SK-N-SH (cell line): ENCODE measurements around the gene ZNF521. TPM values are rescaled to one million over a fixed set of nuclear protein-coding genes. Genes with fewer than 3 reads are reported as not detected.

Experiments used
- CTCF ChIA-PET: fragments of 300-600, 350-600 bp; formaldehyde crosslinking; extraction: SDS; loops from one replicate; lab custom pipeline; 2021; lab: Yijun Ruan, JAX
- POLR2A ChIA-PET: fragments of 350-600 bp; sonication (Branson Sonifier 250); formaldehyde crosslinking; extraction: SDS; loops from one replicate; lab custom pipeline; 2020; ENCODE audit warnings: antibody characterized with exemption, inconsistent platforms; lab: Yijun Ruan, JAX
- DNase-seq: peaks from one replicate; pipeline ENCODE4 v3.0.0; 2012
- H2AFZ ChIP-seq: fragments of 200-600 bp; sonication (generic); 2 replicates; pipeline ENCODE4 v1.8.1; 2016; ENCODE audit warnings: antibody characterized with exemption, mild to moderate bottlenecking, low read depth
- H3F3A ChIP-seq: fragments of 200-600 bp; sonication (generic); replicated peaks from 2 replicates; pipeline ENCODE3; 2016; ENCODE audit warnings: antibody characterized with exemption, mild to moderate bottlenecking; ENCODE audit not compliant: insufficient read depth
- H3K27ac ChIP-seq, 2 experiments: fragments of 200-500 bp in 1 of 2; fragments of 200-600 bp in 1 of 2; sonication (Bioruptor generic) in 1 of 2; sonication (generic), shearing (Covaris generic) in 1 of 2; 2 replicates each; pipeline versions ENCODE4 v1.5.1 to v1.6.1; 2014 to 2016; ENCODE audit warnings: low read depth in 2 of 2, inconsistent platforms in 1 of 2, low read length in 1 of 2, mild to moderate bottlenecking in 1 of 2, mixed read lengths in 1 of 2
- H3K27me3 ChIP-seq: fragments of 200-600 bp; sonication (generic), shearing (Covaris generic); 2 replicates; pipeline ENCODE4 v1.6.1; 2016; ENCODE audit warnings: mixed run types; ENCODE audit not compliant: insufficient read depth
- H3K36me3 ChIP-seq, 2 experiments: fragments of 200-500 bp in 1 of 2; fragments of 200-600 bp in 1 of 2; sonication (Bioruptor generic) in 1 of 2; sonication (generic) in 1 of 2; replicated peaks in 1 of 2; 2 replicates each; pipeline versions ENCODE3 to v1.5.1; 2014 to 2016; ENCODE audit warnings: low read length in 1 of 2, mild to moderate bottlenecking in 1 of 2; ENCODE audit not compliant: insufficient read depth in 2 of 2, control insufficient read depth in 1 of 2
- H3K4me1 ChIP-seq, 2 experiments: fragments of 200-500 bp in 1 of 2; fragments of 200-600 bp in 1 of 2; sonication (Bioruptor generic) in 1 of 2; sonication (generic), shearing (Covaris generic) in 1 of 2; 2 replicates each; pipeline versions ENCODE4 v1.5.1 to v1.6.1; 2014 to 2016; ENCODE audit warnings: low read depth in 1 of 2, low read length in 1 of 2, mixed run types in 1 of 2; ENCODE audit not compliant: insufficient read depth in 2 of 2, control insufficient read depth in 1 of 2
- H3K4me2 ChIP-seq: fragments of 200-600 bp; sonication (generic), shearing (Covaris generic); 2 replicates; pipeline ENCODE4 v1.6.1; 2017; ENCODE audit warnings: mixed run types
- H3K4me3 ChIP-seq, 2 experiments: fragments of 200-500 bp in 1 of 2; fragments of 200-600 bp in 1 of 2; sonication (Bioruptor generic) in 1 of 2; sonication (generic), shearing (Covaris generic) in 1 of 2; 2 replicates each; pipeline versions ENCODE4 v1.5.1 to v1.8.1; 2014 to 2016; ENCODE audit warnings: low read depth in 2 of 2, inconsistent platforms in 1 of 2, low read length in 1 of 2, mild to moderate bottlenecking in 1 of 2, mixed read lengths in 1 of 2, moderate library complexity in 1 of 2
- H3K79me2 ChIP-seq: fragments of 200-600 bp; sonication (generic); 2 replicates; pipeline ENCODE4 v1.8.1; 2017; ENCODE audit warnings: mild to moderate bottlenecking; ENCODE audit not compliant: insufficient read depth
- H3K9ac ChIP-seq: fragments of 200-600 bp; sonication (generic); 2 replicates; pipeline ENCODE4 v1.6.1; 2017; ENCODE audit warnings: mixed run types
- H3K9me2 ChIP-seq: fragments of 200-600 bp; sonication (generic); 2 replicates; pipeline ENCODE4 v1.6.1; 2017; ENCODE audit warnings: mixed run types
- H3K9me3 ChIP-seq: fragments of 200-600 bp; sonication (generic); 2 replicates; pipeline ENCODE4 v1.6.1; 2017; ENCODE audit warnings: mixed run types, mild to moderate bottlenecking, moderate library complexity
- H4K20me1 ChIP-seq: fragments of 200-600 bp; sonication (generic); 2 replicates; pipeline ENCODE4 v1.6.1; 2017; ENCODE audit warnings: mild to moderate bottlenecking, mixed run types; ENCODE audit not compliant: insufficient read depth
- CHD2 ChIP-seq: fragments of 150-350 bp; IDR thresholded peaks from 2 replicates; pipeline ENCODE4 v1.6.1; 2018; ENCODE audit warnings: low read length; ENCODE audit not compliant: partially characterized antibody
- ELF1 ChIP-seq: IDR thresholded peaks from 2 replicates; pipeline ENCODE4 v1.4.0; 2012
- EP300 ChIP-seq, 2 experiments: IDR thresholded peaks; 2 replicates each; pipeline versions ENCODE4 v1.4.0 to v1.6.1; 2012; ENCODE audit warnings: borderline replicate concordance in 1 of 2, low read depth in 1 of 2, low read length in 1 of 2
- FOXM1 ChIP-seq: IDR thresholded peaks from 2 replicates; pipeline ENCODE4 v1.4.0; 2012; ENCODE audit warnings: low read depth, mild to moderate bottlenecking
- GABPA ChIP-seq: IDR thresholded peaks from 2 replicates; pipeline ENCODE4 v1.4.0; 2012; ENCODE audit warnings: low read depth, mild to moderate bottlenecking
- GATA2 ChIP-seq: sonication (generic); formaldehyde crosslinking; IDR thresholded peaks from 2 replicates; pipeline ENCODE4 v1.5.0; 2020; ENCODE audit warnings: mild to moderate bottlenecking, missing genetic modification reagents
- JUND ChIP-seq: IDR thresholded peaks from 2 replicates; pipeline ENCODE4 v1.4.0; 2012
- MXI1 ChIP-seq: IDR thresholded peaks from 2 replicates; pipeline ENCODE4 v1.6.1; 2012; ENCODE audit warnings: mild to moderate bottlenecking, low read depth, low read length, improper control_type of control experiment
- RCOR1 ChIP-seq: fragments of 150-350 bp; IDR thresholded peaks from 2 replicates; pipeline ENCODE4 v1.6.1; 2017; ENCODE audit warnings: antibody characterized with exemption, low read length
- RXRA ChIP-seq: IDR thresholded peaks from 2 replicates; pipeline ENCODE4 v1.4.0; 2012; ENCODE audit warnings: low read depth, mild to moderate bottlenecking, borderline replicate concordance
- SIN3A ChIP-seq: IDR thresholded peaks from 2 replicates; pipeline ENCODE4 v1.6.1; 2012; ENCODE audit warnings: low read depth, mild to moderate bottlenecking, low read length, moderate library complexity, borderline replicate concordance
- TCF12 ChIP-seq: IDR thresholded peaks from 2 replicates; pipeline ENCODE4 v1.4.0; 2012
- YY1 ChIP-seq: IDR thresholded peaks from 2 replicates; pipeline ENCODE4 v1.4.0; 2012; ENCODE audit warnings: low read depth, mild to moderate bottlenecking
- WGBS: methylation state at CpG from one replicate; pipeline ENCODE4 v1.1.6; 2017; ENCODE audit warnings: low lambda C conversion rate; 5-methylcytosine and 5-hydroxymethylcytosine counted together
- polyA plus RNA-seq, 3 experiments: library from polyadenylated mRNA; depleted of rRNA; stranded (reverse); fragments of >200 nt; gene quantifications; 2 replicates each; pipeline ENCODE4 v1.2.3, GENCODE V29; 2012
- TF ChIP-seq, protein P1 (sequence below): IDR thresholded peaks from 2 replicates; pipeline ENCODE4 v1.4.0; 2012; ENCODE audit warnings: low read depth, borderline replicate concordance
- TF ChIP-seq, protein P2 (sequence below): IDR thresholded peaks from 2 replicates; pipeline ENCODE4 v1.4.0; 2012; ENCODE audit warnings: low read depth
- TF ChIP-seq, protein P3 (sequence below): IDR thresholded peaks from 2 replicates; pipeline ENCODE4 v1.4.0; 2012; ENCODE audit warnings: low read depth, borderline replicate concordance
- TF ChIP-seq, protein P4 (sequence below): fragments of 150-350 bp; IDR thresholded peaks from 2 replicates; pipeline ENCODE4 v1.6.1; 2016; ENCODE audit warnings: mild to moderate bottlenecking, low read depth, low read length
- TF ChIP-seq, protein P5 (sequence below): IDR thresholded peaks from 2 replicates; pipeline ENCODE4 v1.6.1; 2012; ENCODE audit warnings: mild to moderate bottlenecking, low read depth, low read length, moderate library complexity

Gene ZNF521
- polyA plus RNA-seq, 1 of the 3 experiments (the other 2 are of a cell fraction), result 14.1 TPM

DNA sequence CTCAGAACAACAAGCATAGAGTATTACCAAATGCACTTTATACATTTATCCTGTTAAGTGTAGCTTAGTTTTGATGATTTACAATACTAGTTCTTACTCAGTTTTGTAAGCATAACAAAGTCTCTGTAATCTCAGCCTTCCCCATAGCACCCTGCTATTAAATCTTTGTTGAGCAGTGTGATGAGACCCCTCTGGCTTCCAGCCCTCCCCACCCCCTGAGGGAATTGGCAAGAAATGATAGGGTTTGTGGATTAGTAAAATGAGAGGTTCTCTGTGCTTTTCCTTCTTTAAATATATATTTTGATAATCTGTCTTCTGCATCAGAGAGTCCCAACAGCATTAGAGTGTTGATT, 37.2 kb downstream of the ZNF521 start:
- TF ChIP-seq ELF1, result no peak
- TF ChIP-seq RCOR1, result no peak
- TF ChIP-seq SIN3A, result no peak
- TF ChIP-seq CHD2, result no peak
- TF ChIP-seq RXRA, result no peak
- no peak for TF ChIP-seq MXI1
- no peak for TF ChIP-seq TCF12
- no peak for TF ChIP-seq YY1
- TF ChIP-seq GATA2 (CRISPR knock-in tag), result no peak
- TF ChIP-seq, protein P1, sequence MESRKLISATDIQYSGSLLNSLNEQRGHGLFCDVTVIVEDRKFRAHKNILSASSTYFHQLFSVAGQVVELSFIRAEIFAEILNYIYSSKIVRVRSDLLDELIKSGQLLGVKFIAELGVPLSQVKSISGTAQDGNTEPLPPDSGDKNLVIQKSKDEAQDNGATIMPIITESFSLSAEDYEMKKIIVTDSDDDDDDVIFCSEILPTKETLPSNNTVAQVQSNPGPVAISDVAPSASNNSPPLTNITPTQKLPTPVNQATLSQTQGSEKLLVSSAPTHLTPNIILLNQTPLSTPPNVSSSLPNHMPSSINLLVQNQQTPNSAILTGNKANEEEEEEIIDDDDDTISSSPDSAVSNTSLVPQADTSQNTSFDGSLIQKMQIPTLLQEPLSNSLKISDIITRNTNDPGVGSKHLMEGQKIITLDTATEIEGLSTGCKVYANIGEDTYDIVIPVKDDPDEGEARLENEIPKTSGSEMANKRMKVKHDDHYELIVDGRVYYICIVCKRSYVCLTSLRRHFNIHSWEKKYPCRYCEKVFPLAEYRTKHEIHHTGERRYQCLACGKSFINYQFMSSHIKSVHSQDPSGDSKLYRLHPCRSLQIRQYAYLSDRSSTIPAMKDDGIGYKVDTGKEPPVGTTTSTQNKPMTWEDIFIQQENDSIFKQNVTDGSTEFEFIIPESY, result no peak
- TF ChIP-seq GABPA, result no peak
- ChIA-PET POLR2A (no interaction called here), CTCF (no interaction called here)
- Histone ChIP-seq H3K4me1 (no peaks in the 10 kb centered on the region; a peak in 1 of 4 replicates), H3K79me2 (no peaks in the 10 kb centered on the region), H3K27ac (no peak overlapping the region), H3K9me2 (no peaks in the 10 kb centered on the region), H3K9me3 (no peaks in the 10 kb centered on the region), H3K9ac (no peak overlapping the region), H3K4me3 (no peak overlapping the region), H2AFZ (no peak overlapping the region), H3K36me3 (peaks cover 0 to 13% of the 10 kb centered on the region in 2 experiments), H3F3A (no peaks in the 10 kb centered on the region), H4K20me1 (no peaks in the 10 kb centered on the region), H3K27me3 (no peaks in the 10 kb centered on the region), H3K4me2 (no peak overlapping the region)
- DNase-seq, result no peak

DNA sequence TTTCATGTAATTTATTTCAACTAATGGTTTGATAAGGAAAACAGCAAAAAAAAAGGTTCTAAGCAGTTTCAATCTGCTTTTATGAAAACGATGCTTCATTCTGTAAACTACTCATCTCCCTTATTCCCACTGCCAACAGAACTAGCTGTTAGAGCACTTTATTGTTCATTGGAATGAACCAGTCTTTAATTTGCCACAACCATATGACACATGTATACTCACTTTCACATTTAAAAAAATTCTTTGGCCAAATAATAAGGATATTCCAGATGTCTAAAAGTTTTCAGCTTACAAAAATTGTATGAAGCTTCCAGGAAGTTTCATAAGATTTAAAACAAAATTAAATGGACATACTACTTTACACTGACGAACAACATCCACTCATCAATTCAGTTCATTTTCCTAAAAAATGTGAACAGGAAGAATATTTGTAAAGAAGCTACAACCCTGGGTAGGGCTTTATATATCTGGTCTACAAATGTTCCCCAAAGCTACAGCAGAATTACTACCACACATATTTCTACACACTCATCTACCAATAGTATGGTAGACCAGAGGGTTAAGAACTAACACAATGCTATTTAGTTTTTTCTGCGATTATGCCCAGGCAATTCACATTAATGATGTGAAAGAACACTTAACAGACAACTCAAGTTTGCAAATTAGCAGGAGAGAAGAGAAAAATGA, 37.7 kb downstream of the ZNF521 start:
- Histone ChIP-seq H3K27ac (no peak overlapping the region), H3K9ac (no peak overlapping the region), H2AFZ (no peak overlapping the region), H3K9me3 (no peaks in the 10 kb centered on the region), H3K36me3 (peaks cover 0 to 13% of the 10 kb centered on the region in 2 experiments), H4K20me1 (no peaks in the 10 kb centered on the region), H3K4me3 (no peak overlapping the region), H3K9me2 (no peaks in the 10 kb centered on the region), H3K4me1 (no peaks in the 10 kb centered on the region; a peak in 1 of 4 replicates), H3K79me2 (no peaks in the 10 kb centered on the region), H3K4me2 (no peak overlapping the region), H3F3A (no peaks in the 10 kb centered on the region), H3K27me3 (no peaks in the 10 kb centered on the region)
- 82% methylated on average over 3 of the region's 3 CpGs for WGBS
- no peak for DNase-seq
- ChIA-PET POLR2A (no interaction called here), CTCF (no interaction called here)
- TF ChIP-seq, protein P2, sequence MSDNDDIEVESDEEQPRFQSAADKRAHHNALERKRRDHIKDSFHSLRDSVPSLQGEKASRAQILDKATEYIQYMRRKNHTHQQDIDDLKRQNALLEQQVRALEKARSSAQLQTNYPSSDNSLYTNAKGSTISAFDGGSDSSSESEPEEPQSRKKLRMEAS, result no peak
- TF ChIP-seq TCF12 (no peak), JUND (no peak), FOXM1 (no peak), ELF1 (no peak), EP300 (IDR thresholded peaks at IDR 0.05; ENCODE audit: borderline replicate concordance in 1 of 2, low read depth in 1 of 2, low read length in 1 of 2) (no peak), RCOR1 (no peak), YY1 (no peak), RXRA (no peak)
- TF ChIP-seq, protein P3, sequence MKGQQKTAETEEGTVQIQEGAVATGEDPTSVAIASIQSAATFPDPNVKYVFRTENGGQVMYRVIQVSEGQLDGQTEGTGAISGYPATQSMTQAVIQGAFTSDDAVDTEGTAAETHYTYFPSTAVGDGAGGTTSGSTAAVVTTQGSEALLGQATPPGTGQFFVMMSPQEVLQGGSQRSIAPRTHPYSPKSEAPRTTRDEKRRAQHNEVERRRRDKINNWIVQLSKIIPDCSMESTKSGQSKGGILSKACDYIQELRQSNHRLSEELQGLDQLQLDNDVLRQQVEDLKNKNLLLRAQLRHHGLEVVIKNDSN, result no peak
- TF ChIP-seq, protein P4, sequence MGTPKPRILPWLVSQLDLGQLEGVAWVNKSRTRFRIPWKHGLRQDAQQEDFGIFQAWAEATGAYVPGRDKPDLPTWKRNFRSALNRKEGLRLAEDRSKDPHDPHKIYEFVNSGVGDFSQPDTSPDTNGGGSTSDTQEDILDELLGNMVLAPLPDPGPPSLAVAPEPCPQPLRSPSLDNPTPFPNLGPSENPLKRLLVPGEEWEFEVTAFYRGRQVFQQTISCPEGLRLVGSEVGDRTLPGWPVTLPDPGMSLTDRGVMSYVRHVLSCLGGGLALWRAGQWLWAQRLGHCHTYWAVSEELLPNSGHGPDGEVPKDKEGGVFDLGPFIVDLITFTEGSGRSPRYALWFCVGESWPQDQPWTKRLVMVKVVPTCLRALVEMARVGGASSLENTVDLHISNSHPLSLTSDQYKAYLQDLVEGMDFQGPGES, result no peak
- TF ChIP-seq, protein P5, sequence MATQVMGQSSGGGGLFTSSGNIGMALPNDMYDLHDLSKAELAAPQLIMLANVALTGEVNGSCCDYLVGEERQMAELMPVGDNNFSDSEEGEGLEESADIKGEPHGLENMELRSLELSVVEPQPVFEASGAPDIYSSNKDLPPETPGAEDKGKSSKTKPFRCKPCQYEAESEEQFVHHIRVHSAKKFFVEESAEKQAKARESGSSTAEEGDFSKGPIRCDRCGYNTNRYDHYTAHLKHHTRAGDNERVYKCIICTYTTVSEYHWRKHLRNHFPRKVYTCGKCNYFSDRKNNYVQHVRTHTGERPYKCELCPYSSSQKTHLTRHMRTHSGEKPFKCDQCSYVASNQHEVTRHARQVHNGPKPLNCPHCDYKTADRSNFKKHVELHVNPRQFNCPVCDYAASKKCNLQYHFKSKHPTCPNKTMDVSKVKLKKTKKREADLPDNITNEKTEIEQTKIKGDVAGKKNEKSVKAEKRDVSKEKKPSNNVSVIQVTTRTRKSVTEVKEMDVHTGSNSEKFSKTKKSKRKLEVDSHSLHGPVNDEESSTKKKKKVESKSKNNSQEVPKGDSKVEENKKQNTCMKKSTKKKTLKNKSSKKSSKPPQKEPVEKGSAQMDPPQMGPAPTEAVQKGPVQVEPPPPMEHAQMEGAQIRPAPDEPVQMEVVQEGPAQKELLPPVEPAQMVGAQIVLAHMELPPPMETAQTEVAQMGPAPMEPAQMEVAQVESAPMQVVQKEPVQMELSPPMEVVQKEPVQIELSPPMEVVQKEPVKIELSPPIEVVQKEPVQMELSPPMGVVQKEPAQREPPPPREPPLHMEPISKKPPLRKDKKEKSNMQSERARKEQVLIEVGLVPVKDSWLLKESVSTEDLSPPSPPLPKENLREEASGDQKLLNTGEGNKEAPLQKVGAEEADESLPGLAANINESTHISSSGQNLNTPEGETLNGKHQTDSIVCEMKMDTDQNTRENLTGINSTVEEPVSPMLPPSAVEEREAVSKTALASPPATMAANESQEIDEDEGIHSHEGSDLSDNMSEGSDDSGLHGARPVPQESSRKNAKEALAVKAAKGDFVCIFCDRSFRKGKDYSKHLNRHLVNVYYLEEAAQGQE, result no peak
